ENCODE data around the gene SND1. TPM values are rescaled to one million over a fixed set of nuclear protein-coding genes. Genes with fewer than 3 reads are reported as not detected.

Gene SND1
- total RNA-seq, 4 donors from 2014 or later: 70.8 to 141 (median 85.7) TPM

DNA sequence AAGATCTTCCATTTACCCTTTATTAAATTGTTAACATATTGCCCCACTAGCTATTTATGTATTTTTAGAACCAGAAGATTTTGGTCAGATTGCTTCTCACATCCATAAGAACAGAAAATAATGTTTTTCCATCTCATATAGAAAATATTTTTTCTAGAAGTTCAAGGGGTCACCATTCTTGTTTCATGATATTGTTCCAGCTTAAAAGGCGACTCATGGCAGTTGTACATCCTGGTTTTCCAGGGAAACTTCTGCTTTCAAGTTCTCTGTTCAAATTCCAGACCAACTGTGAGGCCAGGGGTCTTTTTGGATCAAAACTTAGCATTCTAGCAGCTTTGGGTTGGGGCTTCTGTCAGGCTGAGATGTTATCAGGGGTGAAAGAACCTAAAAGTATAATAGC is 294.9 kb downstream of the SND1 start:
- peaks cover 0 to 27% (median 3%) of the 10 kb centered on the region in 4 donors for H3K4me1 ChIP-seq
- H3K4me3 ChIP-seq: no peak overlapping the region
- H3K9me3 ChIP-seq: no peaks in the 10 kb centered on the region
- no peaks in the 10 kb centered on the region for H3K27me3 ChIP-seq
- DNase-seq (ENCODE audit: low spot score in 2 of 2): no peak
- WGBS, 2 donors: 79 to 83% methylated on average over 1 of the region's 1 CpG
- no peaks in the 10 kb centered on the region for H3K36me3 ChIP-seq
- no peak overlapping the region for H3K27ac ChIP-seq
- TF ChIP-seq, protein P1, sequence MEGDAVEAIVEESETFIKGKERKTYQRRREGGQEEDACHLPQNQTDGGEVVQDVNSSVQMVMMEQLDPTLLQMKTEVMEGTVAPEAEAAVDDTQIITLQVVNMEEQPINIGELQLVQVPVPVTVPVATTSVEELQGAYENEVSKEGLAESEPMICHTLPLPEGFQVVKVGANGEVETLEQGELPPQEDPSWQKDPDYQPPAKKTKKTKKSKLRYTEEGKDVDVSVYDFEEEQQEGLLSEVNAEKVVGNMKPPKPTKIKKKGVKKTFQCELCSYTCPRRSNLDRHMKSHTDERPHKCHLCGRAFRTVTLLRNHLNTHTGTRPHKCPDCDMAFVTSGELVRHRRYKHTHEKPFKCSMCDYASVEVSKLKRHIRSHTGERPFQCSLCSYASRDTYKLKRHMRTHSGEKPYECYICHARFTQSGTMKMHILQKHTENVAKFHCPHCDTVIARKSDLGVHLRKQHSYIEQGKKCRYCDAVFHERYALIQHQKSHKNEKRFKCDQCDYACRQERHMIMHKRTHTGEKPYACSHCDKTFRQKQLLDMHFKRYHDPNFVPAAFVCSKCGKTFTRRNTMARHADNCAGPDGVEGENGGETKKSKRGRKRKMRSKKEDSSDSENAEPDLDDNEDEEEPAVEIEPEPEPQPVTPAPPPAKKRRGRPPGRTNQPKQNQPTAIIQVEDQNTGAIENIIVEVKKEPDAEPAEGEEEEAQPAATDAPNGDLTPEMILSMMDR (IDR thresholded peaks at IDR 0.05): no peak
- no peak for TF ChIP-seq EP300 (IDR thresholded peaks at IDR 0.05)
- TF ChIP-seq POLR2A (IDR thresholded peaks at IDR 0.05): no peak

GRCh38 chr7:127948312-127948711 is 296.3 kb downstream of the SND1 start:
- Histone ChIP-seq H3K4me1 (peaks cover 0 to 19% (median 3%) of the 10 kb centered on the region in 4 donors), H3K9me3 (no peaks in the 10 kb centered on the region), H3K4me3 (no peak overlapping the region), H3K36me3 (no peaks in the 10 kb centered on the region), H3K27ac (no peak overlapping the region), H3K27me3 (no peaks in the 10 kb centered on the region)
- 92 to 100% methylated on average over 2 of the region's 2 CpGs for WGBS, 2 donors
- no peak for DNase-seq (ENCODE audit: low spot score in 2 of 2)
- TF ChIP-seq POLR2A (IDR thresholded peaks at IDR 0.05): no peak
- TF ChIP-seq, protein P1 (IDR thresholded peaks at IDR 0.05): no peak
- TF ChIP-seq EP300 (IDR thresholded peaks at IDR 0.05): no peak

GRCh38 chr7:127948930-127949329 is 296.9 kb downstream of the SND1 start:
- WGBS, 2 donors: 89 to 90% methylated on average over 2 of the region's 2 CpGs
- no peak for DNase-seq (ENCODE audit: low spot score in 2 of 2)
- no peaks in the 10 kb centered on the region for H3K27me3 ChIP-seq
- peaks cover 0 to 21% (median 3%) of the 10 kb centered on the region in 4 donors for H3K4me1 ChIP-seq
- no peaks in the 10 kb centered on the region for H3K36me3 ChIP-seq
- no peaks in the 10 kb centered on the region for H3K9me3 ChIP-seq
- TF ChIP-seq EP300 (IDR thresholded peaks at IDR 0.05): no peak
- H3K27ac ChIP-seq: peak overlapping the region in 1 of 4 donors; percentile 62
- no peak overlapping the region for H3K4me3 ChIP-seq

GRCh38 chr7:127949769-127950222 is 297.8 kb downstream of the SND1 start:
- TF ChIP-seq, protein P1 (IDR thresholded peaks at IDR 0.05): no peak
- TF ChIP-seq POLR2A (IDR thresholded peaks at IDR 0.05): no peak
- no peak for TF ChIP-seq EP300 (IDR thresholded peaks at IDR 0.05)
- H3K4me1 ChIP-seq: peaks cover 0 to 21% (median 4%) of the 10 kb centered on the region in 4 donors
- no peak overlapping the region for H3K4me3 ChIP-seq
- DNase-seq (ENCODE audit: low spot score in 2 of 2): no peak
- no peaks in the 10 kb centered on the region for H3K36me3 ChIP-seq
- no peaks in the 10 kb centered on the region for H3K27me3 ChIP-seq
- peak overlapping the region in 2 of 4 donors; percentile 22 to 62 for H3K27ac ChIP-seq
- WGBS, 2 donors: 21 to 63% methylated on average over 1 of the region's 1 CpG
- H3K9me3 ChIP-seq: no peaks in the 10 kb centered on the region

GRCh38 chr7:127950233-127950935 is 298.4 kb downstream of the SND1 start:
- DNase-seq (ENCODE audit: low spot score in 2 of 2): no peak
- H3K36me3 ChIP-seq: no peaks in the 10 kb centered on the region
- peaks cover 0 to 22% (median 5%) of the 10 kb centered on the region in 4 donors for H3K4me1 ChIP-seq
- no peak overlapping the region for H3K4me3 ChIP-seq
- 66 to 70% methylated on average over 6 of the region's 6 CpGs for WGBS, 2 donors
- TF ChIP-seq, protein P1 (IDR thresholded peaks at IDR 0.05): no peak
- peak overlapping the region in 1 of 4 donors; percentile 62 for H3K27ac ChIP-seq
- H3K27me3 ChIP-seq: no peaks in the 10 kb centered on the region
- no peaks in the 10 kb centered on the region for H3K9me3 ChIP-seq
